H9 (cell line): Measurements from ENCODE around the gene NCAM2. TPM values are rescaled to one million over a fixed set of nuclear protein-coding genes. Genes with fewer than 3 reads are reported as not detected.
A peak's percentile ranks its signal among the peaks of the same experiment; 100 is the strongest.

Experiments
- DNase-seq: peaks from one replicate; pipeline ENCODE4 v3.0.0-alpha.2; 2017
- H2AFZ ChIP-seq: one replicate; pipeline ENCODE4 v1.6.1; 2013; ENCODE audit warnings: mild to moderate bottlenecking, low read length, control low read depth, moderate library complexity
- H2AK5ac ChIP-seq: 2 replicates; pipeline ENCODE4 v1.6.1; 2013; ENCODE audit warnings: low read length, control low read depth, mixed read lengths; ENCODE audit not compliant: insufficient read length
- H2BK120ac ChIP-seq: one replicate; pipeline ENCODE4 v1.6.1; 2013; ENCODE audit warnings: low read depth, mild to moderate bottlenecking, low read length, control low read depth, inconsistent platforms; ENCODE audit not compliant: poor library complexity, severe bottlenecking
- H2BK12ac ChIP-seq: 2 replicates; pipeline ENCODE4 v1.6.1; 2013; ENCODE audit warnings: low read length, control low read depth, mixed read lengths, low read depth; ENCODE audit not compliant: insufficient read length
- H2BK15ac ChIP-seq: 2 replicates; pipeline ENCODE4 v1.6.1; 2013; ENCODE audit warnings: low read depth, low read length, control low read depth
- H2BK20ac ChIP-seq: one replicate; pipeline ENCODE4 v1.6.1; 2013; ENCODE audit warnings: low read depth, mild to moderate bottlenecking, low read length, control low read depth, inconsistent platforms; ENCODE audit not compliant: poor library complexity, severe bottlenecking
- H2BK5ac ChIP-seq: 2 replicates; pipeline ENCODE4 v1.6.1; 2013; ENCODE audit warnings: low read length, control low read depth, mixed read lengths; ENCODE audit not compliant: insufficient read length
- H3K14ac ChIP-seq: 2 replicates; pipeline ENCODE4 v1.6.1; 2013; ENCODE audit warnings: low read length, control low read depth; ENCODE audit not compliant: insufficient read depth
- H3K18ac ChIP-seq: 2 replicates; pipeline ENCODE4 v1.6.1; 2013; ENCODE audit warnings: low read depth, mild to moderate bottlenecking, mixed read lengths, low read length, control low read depth; ENCODE audit not compliant: insufficient read length
- H3K23ac ChIP-seq: 2 replicates; pipeline ENCODE4 v1.6.1; 2013; ENCODE audit warnings: low read length, control low read depth, mixed read lengths, low read depth; ENCODE audit not compliant: insufficient read length
- H3K23me2 ChIP-seq: 2 replicates; pipeline ENCODE4 v1.6.1; 2013; ENCODE audit warnings: low read depth, mild to moderate bottlenecking, mixed read lengths, low read length, control low read depth; ENCODE audit not compliant: insufficient read length, poor library complexity, severe bottlenecking
- H3K27ac ChIP-seq: 2 replicates; pipeline ENCODE4 v1.5.1; 2013; ENCODE audit warnings: low read length, control low read depth, mixed read lengths, low read depth; ENCODE audit not compliant: insufficient read length
- H3K27me3 ChIP-seq: 2 replicates; pipeline ENCODE4 v1.6.1; 2013; ENCODE audit warnings: low read length, control low read depth, inconsistent platforms; ENCODE audit not compliant: insufficient read depth
- H3K4ac ChIP-seq: 2 replicates; pipeline ENCODE4 v1.6.1; 2013; ENCODE audit warnings: low read depth, mild to moderate bottlenecking, control low read depth, inconsistent platforms, low read length, moderate library complexity
- H3K4me1 ChIP-seq: 2 replicates; pipeline ENCODE4 v1.6.1; 2013; ENCODE audit warnings: low read length, control low read depth, inconsistent platforms; ENCODE audit not compliant: insufficient read depth
- H3K4me2 ChIP-seq: 2 replicates; pipeline ENCODE4 v1.6.1; 2013; ENCODE audit warnings: low read length, control low read depth, mixed read lengths; ENCODE audit not compliant: insufficient read length, insufficient read depth
- H3K56ac ChIP-seq: 2 replicates; pipeline ENCODE4 v1.6.1; 2013; ENCODE audit warnings: low read depth, mild to moderate bottlenecking, mixed read lengths, low read length, control low read depth; ENCODE audit not compliant: insufficient read length
- H3K79me1 ChIP-seq: 2 replicates; pipeline ENCODE4 v1.6.1; 2013; ENCODE audit warnings: low read depth, mild to moderate bottlenecking, moderate library complexity, low read length, control low read depth, inconsistent platforms; ENCODE audit not compliant: insufficient read depth, poor library complexity, severe bottlenecking
- H3K79me2 ChIP-seq: 2 replicates; pipeline ENCODE4 v1.6.1; 2013; ENCODE audit warnings: low read length, control low read depth, inconsistent platforms; ENCODE audit not compliant: insufficient read depth
- H3K9ac ChIP-seq: 2 replicates; pipeline ENCODE4 v1.6.1; 2013; ENCODE audit warnings: low read length, control low read depth, mixed read lengths; ENCODE audit not compliant: insufficient read length; ENCODE audit errors: extremely low read depth
- H3K9me3 ChIP-seq: one replicate; pipeline ENCODE4 v1.6.1; 2013; ENCODE audit warnings: low read depth, low read length, inconsistent platforms; ENCODE audit not compliant: control insufficient read depth
- H3T11ph ChIP-seq: one replicate; pipeline ENCODE4 v1.6.1; 2013; ENCODE audit warnings: mild to moderate bottlenecking, low read length, control low read depth, inconsistent platforms
- H4K20me1 ChIP-seq: one replicate; pipeline ENCODE4 v1.6.1; 2013; ENCODE audit not compliant: control insufficient read depth, insufficient read length, insufficient read depth
- H4K5ac ChIP-seq: 2 replicates; pipeline ENCODE4 v1.6.1; 2013; ENCODE audit warnings: low read depth, mild to moderate bottlenecking, mixed read lengths, low read length, control low read depth; ENCODE audit not compliant: insufficient read length
- H4K8ac ChIP-seq: replicated peaks from 2 replicates; pipeline ENCODE4 v1.6.1; 2013; ENCODE audit warnings: low read length, control low read depth, mixed read lengths, low read depth; ENCODE audit not compliant: insufficient read length
- H4K91ac ChIP-seq: 2 replicates; pipeline ENCODE4 v1.6.1; 2013; ENCODE audit warnings: low read depth, mild to moderate bottlenecking, moderate library complexity, mixed read lengths, low read length, control low read depth; ENCODE audit not compliant: insufficient read length
- H3K27ac Mint-ChIP-seq, 3 experiments: 2 replicates in 2 of 3; 3 replicates in 1 of 3; pipeline ENCODE4 v1.8.0; 2020 to 2021; ENCODE audit warnings: mixed read lengths in 3 of 3, mild to moderate bottlenecking in 1 of 3, moderate library complexity in 1 of 3
- H3K27me3 Mint-ChIP-seq: 2 replicates; pipeline ENCODE4 v1.8.0; 2021; ENCODE audit warnings: low read depth, mild to moderate bottlenecking, moderate library complexity, mixed read lengths
- H3K36me3 Mint-ChIP-seq, 3 experiments: 2 replicates in 2 of 3; 3 replicates in 1 of 3; pipeline ENCODE4 v1.8.0; 2020 to 2021; ENCODE audit warnings: low read depth in 3 of 3, mixed read lengths in 3 of 3; ENCODE audit not compliant: insufficient read depth in 1 of 3
- H3K4me1 Mint-ChIP-seq, 2 experiments: 2 replicates each; pipeline ENCODE4 v1.8.0; 2020; ENCODE audit warnings: mixed read lengths in 2 of 2
- H3K4me3 Mint-ChIP-seq, 2 experiments: 2 replicates in 1 of 2; 3 replicates in 1 of 2; pipeline ENCODE4 v1.8.0; 2020 to 2021; ENCODE audit warnings: mild to moderate bottlenecking in 2 of 2, mixed read lengths in 2 of 2, moderate library complexity in 1 of 2
- H3K9me3 Mint-ChIP-seq, 2 experiments: 2 replicates in 1 of 2; 3 replicates in 1 of 2; pipeline ENCODE4 v1.8.0; 2020; ENCODE audit warnings: mild to moderate bottlenecking in 2 of 2, mixed read lengths in 2 of 2, moderate library complexity in 1 of 2
- WGBS: extraction: QIAGEN DNeasy Blood & Tissue Kit; methylation state at CpG from one replicate; pipeline ENCODE4 v1.1.7; 2013; ENCODE audit warnings: missing lambda C conversion rate, low lambda C conversion rate, mixed read lengths; ENCODE audit not compliant: insufficient read length; ENCODE audit errors: extremely low coverage; 5-methylcytosine and 5-hydroxymethylcytosine counted together
- total RNA-seq: library from RNA; stranded (reverse); gene quantifications from 2 replicates; pipeline ENCODE4 v1.2.1, GENCODE V29; 2021
- TF ChIP-seq, protein P1 (sequence below): fragments of 200-600 bp; sonication (generic); conservative IDR thresholded peaks from 3 replicates; pipeline ENCODE4 v1.8.0; 2021; ENCODE audit warnings: antibody characterized with exemption, mild to moderate bottlenecking

NCAM2 gene
- total RNA-seq, 1 experiment from 2014 or later: 2.2 TPM

DNA sequence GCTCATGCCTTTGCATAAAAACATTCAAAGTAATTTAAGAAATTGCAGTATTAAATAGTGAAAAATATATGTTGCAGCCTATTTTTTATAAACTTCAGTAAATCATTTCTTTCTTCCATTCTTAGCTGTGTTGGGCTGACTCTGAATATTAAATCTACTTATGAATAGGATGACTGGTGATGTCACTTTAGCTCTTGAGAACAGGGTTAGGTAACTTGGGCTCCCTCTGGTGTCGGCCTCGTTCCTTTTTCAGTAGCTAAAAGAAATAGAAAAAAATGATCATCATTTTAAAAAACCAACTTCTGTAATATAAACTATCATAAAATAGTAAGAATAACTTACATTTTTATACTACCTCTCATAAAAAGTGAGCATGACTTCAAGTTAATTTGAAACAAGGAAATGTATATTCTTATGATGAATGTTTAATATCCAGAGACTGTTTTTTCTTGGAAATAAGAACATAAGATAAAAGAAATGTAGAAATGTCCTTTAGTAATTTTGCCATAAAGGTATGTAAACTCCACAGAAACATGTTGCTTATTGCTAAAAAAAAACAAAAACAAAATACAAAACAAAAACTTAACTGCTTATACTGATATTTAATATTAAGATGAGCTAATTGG, 26.8 kb upstream of the NCAM2 start:
- Histone ChIP-seq H4K5ac (no peak overlapping the region), H2AFZ (no peak overlapping the region), H2AK5ac (no peak overlapping the region), H4K91ac (no peak overlapping the region), H3K4me2 (no peak overlapping the region), H3K56ac (no peak overlapping the region), H2BK15ac (no peak overlapping the region), H2BK120ac (no peak overlapping the region), H3K4ac (no peak overlapping the region), H3K18ac (no peak overlapping the region), H2BK20ac (no peak overlapping the region), H3K14ac (no peak overlapping the region), H3K79me1 (no peaks in the 10 kb centered on the region), H4K8ac (no peak overlapping the region), H3K27me3 (no peaks in the 10 kb centered on the region), H4K20me1 (no peaks in the 10 kb centered on the region), H3K4me1 (no peaks in the 10 kb centered on the region), H3K9me3 (no peaks in the 10 kb centered on the region), H3K27ac (no peak overlapping the region), H2BK5ac (no peak overlapping the region), H3K23me2 (no peaks in the 10 kb centered on the region), H3T11ph (no peak overlapping the region), H2BK12ac (no peak overlapping the region), H3K9ac (no peak overlapping the region), H3K23ac (no peak overlapping the region), H3K79me2 (no peaks in the 10 kb centered on the region)
- no peak overlapping the region for H3K4me3 Mint-ChIP-seq
- peaks cover 2 to 6% of the 10 kb centered on the region in 2 experiments; a peak in 3 of 4 replicates for H3K4me1 Mint-ChIP-seq
- WGBS: no CpG with 5 or more reads among the region's 2 CpGs
- no peak overlapping the region for H3K27ac Mint-ChIP-seq
- H3K9me3 Mint-ChIP-seq: peaks cover 0 to 2% of the 10 kb centered on the region in 2 experiments; a peak in 3 of 5 replicates
- no peaks in the 10 kb centered on the region for H3K36me3 Mint-ChIP-seq
- peak; percentile 35 for DNase-seq
- TF ChIP-seq, protein P1, sequence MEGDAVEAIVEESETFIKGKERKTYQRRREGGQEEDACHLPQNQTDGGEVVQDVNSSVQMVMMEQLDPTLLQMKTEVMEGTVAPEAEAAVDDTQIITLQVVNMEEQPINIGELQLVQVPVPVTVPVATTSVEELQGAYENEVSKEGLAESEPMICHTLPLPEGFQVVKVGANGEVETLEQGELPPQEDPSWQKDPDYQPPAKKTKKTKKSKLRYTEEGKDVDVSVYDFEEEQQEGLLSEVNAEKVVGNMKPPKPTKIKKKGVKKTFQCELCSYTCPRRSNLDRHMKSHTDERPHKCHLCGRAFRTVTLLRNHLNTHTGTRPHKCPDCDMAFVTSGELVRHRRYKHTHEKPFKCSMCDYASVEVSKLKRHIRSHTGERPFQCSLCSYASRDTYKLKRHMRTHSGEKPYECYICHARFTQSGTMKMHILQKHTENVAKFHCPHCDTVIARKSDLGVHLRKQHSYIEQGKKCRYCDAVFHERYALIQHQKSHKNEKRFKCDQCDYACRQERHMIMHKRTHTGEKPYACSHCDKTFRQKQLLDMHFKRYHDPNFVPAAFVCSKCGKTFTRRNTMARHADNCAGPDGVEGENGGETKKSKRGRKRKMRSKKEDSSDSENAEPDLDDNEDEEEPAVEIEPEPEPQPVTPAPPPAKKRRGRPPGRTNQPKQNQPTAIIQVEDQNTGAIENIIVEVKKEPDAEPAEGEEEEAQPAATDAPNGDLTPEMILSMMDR: peak; percentile 78
- H3K27me3 Mint-ChIP-seq: no peaks in the 10 kb centered on the region
